Natural killer cell (primary cell): ENCODE data around the gene RBM22. TPM values are rescaled to one million over a fixed set of nuclear protein-coding genes. Genes with fewer than 3 reads are reported as not detected.

ENCODE experiments used
- ATAC-seq, 3 donors: fragments of 150-1000 bp in 2 of 3; fragments of 200-7000 bp in 1 of 3; cut with Tn5 transposase; 1 replicate in 1 of 3; 2 replicates in 2 of 3; pipeline ENCODE4 v1.10.0; 2021; ENCODE audit warnings: mild to moderate bottlenecking in 2 of 3, moderate library complexity in 2 of 3
- DNase-seq, 2 donors: peaks; one replicate each; pipeline versions ENCODE4 v3.0.0 to v3.0.0-alpha.2; 2013 to 2021; ENCODE audit warnings: mixed read lengths in 1 of 2
- H3K27ac ChIP-seq: one replicate; pipeline ENCODE4 v1.5.1; 2013; ENCODE audit warnings: mild to moderate bottlenecking, low read length
- H3K27me3 ChIP-seq: one replicate; pipeline ENCODE4 v1.6.1; 2013; ENCODE audit warnings: low read length; ENCODE audit not compliant: control insufficient read depth, insufficient read depth
- H3K36me3 ChIP-seq: one replicate; pipeline ENCODE4 v1.6.1; 2013; ENCODE audit warnings: low read length; ENCODE audit not compliant: control insufficient read depth, insufficient read depth
- H3K4me1 ChIP-seq: one replicate; pipeline ENCODE4 v1.6.1; 2013; ENCODE audit warnings: low read length; ENCODE audit not compliant: control insufficient read depth, insufficient read depth
- H3K4me3 ChIP-seq: one replicate; pipeline ENCODE4 v1.5.1; 2013; ENCODE audit warnings: low read length
- H3K9me3 ChIP-seq: one replicate; pipeline ENCODE4 v1.6.1; 2013; ENCODE audit warnings: low read length; ENCODE audit not compliant: control insufficient read depth, insufficient read depth
- H3K27ac Mint-ChIP-seq, 2 donors: one replicate each; pipeline ENCODE4 v1.8.0; 2022; ENCODE audit warnings: mild to moderate bottlenecking in 2 of 2, mixed read lengths in 2 of 2, moderate library complexity in 1 of 2
- H3K27me3 Mint-ChIP-seq, 2 donors: one replicate each; pipeline ENCODE4 v1.8.0; 2022; ENCODE audit warnings: low read depth in 2 of 2, mixed read lengths in 2 of 2
- H3K36me3 Mint-ChIP-seq: one replicate; pipeline ENCODE4 v1.8.0; 2022; ENCODE audit warnings: mixed read lengths
- H3K4me1 Mint-ChIP-seq, 2 donors: one replicate each; pipeline ENCODE4 v1.8.0; 2022; ENCODE audit warnings: mixed read lengths in 2 of 2
- H3K4me3 Mint-ChIP-seq: one replicate; pipeline ENCODE4 v1.8.0; 2022; ENCODE audit warnings: mild to moderate bottlenecking, moderate library complexity, mixed read lengths
- H3K9me3 Mint-ChIP-seq, 2 donors: one replicate each; pipeline ENCODE4 v1.8.0; 2022; ENCODE audit warnings: mixed read lengths in 2 of 2
- CTCF ChIP-seq: fragments of 200-600 bp; IDR thresholded peaks from one replicate; pipeline ENCODE4 v1.8.0; 2022; ENCODE audit warnings: antibody characterized with exemption
- WGBS: methylation state at CpG from one replicate; pipeline ENCODE4 v1.1.7; 2013; ENCODE audit warnings: missing lambda C conversion rate; ENCODE audit not compliant: insufficient coverage; 5-methylcytosine and 5-hydroxymethylcytosine counted together
- intact Hi-C: fragments of 100-400 bp; cut with micrococcal nuclease; formaldehyde crosslinking; loops from one replicate; pipeline ENCODE4 v1.14.2; 2022
- total RNA-seq, 4 donors: library from RNA; stranded (reverse); fragments of 120-200 nt in 1 of 4; gene quantifications; one replicate each; pipeline versions ENCODE4 v1.2.3 to v1.2.4, GENCODE V29; 2013 to 2022

The RBM22 gene
- total RNA-seq, 3 donors from 2014 or later (not counting 1 experiment from before 2014, with no cell fraction given), result 136 to 149 (median 145) TPM

- DNase-seq (no peak), ATAC-seq (no peak)
- Mint-ChIP-seq H3K27me3 (no peaks in the 10 kb centered on the region), H3K36me3 (no peaks in the 10 kb centered on the region), H3K4me3 (no peak overlapping the region), H3K27ac (no peak overlapping the region), H3K9me3 (no peaks in the 10 kb centered on the region), H3K4me1 (no peaks in the 10 kb centered on the region)
- peaks cover 2% of the 10 kb centered on the region for H3K27me3 ChIP-seq
- no peak for TF ChIP-seq CTCF
- H3K27ac ChIP-seq, result no peak overlapping the region
- peaks cover 40% of the 10 kb centered on the region for H3K36me3 ChIP-seq
- intact Hi-C loops, result no loop called here
- no peaks in the 10 kb centered on the region for H3K9me3 ChIP-seq
- no peak overlapping the region for H3K4me3 ChIP-seq
- H3K4me1 ChIP-seq, result no peaks in the 10 kb centered on the region
- WGBS, result 88% methylated on average over 4 of the region's 4 CpGs
These were observed 6.0 kb upstream of the RBM22 start for GRCh38 chr5:150706776-150707390.

- intact Hi-C loops, result no loop called here
- Histone ChIP-seq H3K4me3 (no peak overlapping the region), H3K27me3 (peaks cover 2% of the 10 kb centered on the region), H3K9me3 (no peaks in the 10 kb centered on the region), H3K27ac (no peak overlapping the region), H3K36me3 (peaks cover 11% of the 10 kb centered on the region), H3K4me1 (peaks cover 5% of the 10 kb centered on the region)
- WGBS, result 80% methylated on average over 3 of the region's 3 CpGs
- H3K4me3 Mint-ChIP-seq, result no peak overlapping the region
- H3K4me1 Mint-ChIP-seq, result peaks cover under 1 to 7% of the 10 kb centered on the region in 2 donors
- ATAC-seq, result no peak
- no peaks in the 10 kb centered on the region for H3K9me3 Mint-ChIP-seq
- no peak overlapping the region for H3K27ac Mint-ChIP-seq
- no peaks in the 10 kb centered on the region for H3K27me3 Mint-ChIP-seq
- no peak for DNase-seq
- H3K36me3 Mint-ChIP-seq, result no peaks in the 10 kb centered on the region
- no peak for TF ChIP-seq CTCF
These were observed 2.9 kb upstream of the RBM22 start for GRCh38 chr5:150703762-150704161.

DNA sequence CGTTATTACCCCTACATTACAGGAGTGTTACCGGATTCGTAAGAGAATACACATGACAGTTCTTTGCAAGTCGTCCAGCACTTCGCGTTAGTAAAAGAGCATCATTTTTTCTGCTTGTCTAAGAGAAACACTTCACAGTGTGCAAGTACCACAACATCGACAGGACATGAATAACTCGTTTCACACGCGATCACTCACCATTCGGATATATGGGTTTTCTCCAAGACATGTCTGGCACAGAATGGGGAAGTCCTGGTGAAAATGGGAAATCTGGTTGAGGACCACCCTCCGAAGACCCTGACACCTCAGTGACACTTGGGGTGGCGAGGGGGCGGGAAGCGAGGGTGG is 642 bp downstream of the RBM22 start:
- 4% methylated on average over 15 of the region's 15 CpGs for WGBS
- peaks cover 7 to 15% of the 10 kb centered on the region in 2 donors for H3K4me1 Mint-ChIP-seq

More for the DNA sequence above, 642 bp downstream of the RBM22 start:
- peak overlapping the region; percentile 90 for H3K4me3 ChIP-seq
- intact Hi-C loops, result no loop called here
- no peak for TF ChIP-seq CTCF
- H3K9me3 ChIP-seq, result no peaks in the 10 kb centered on the region
- peaks cover 13% of the 10 kb centered on the region for H3K36me3 Mint-ChIP-seq
- no peaks in the 10 kb centered on the region for H3K27me3 Mint-ChIP-seq
- peaks cover 2% of the 10 kb centered on the region for H3K27me3 ChIP-seq
- H3K27ac Mint-ChIP-seq, result no peak overlapping the region
- no peak for DNase-seq
- H3K4me3 Mint-ChIP-seq, result no peak overlapping the region
- H3K36me3 ChIP-seq, result peaks cover 35% of the 10 kb centered on the region
- no peaks in the 10 kb centered on the region for H3K9me3 Mint-ChIP-seq
- peak overlapping the region; percentile 92 for H3K27ac ChIP-seq
- H3K4me1 ChIP-seq, result peaks cover 5% of the 10 kb centered on the region
- peak in 2 of 3 donors; percentile 4 to 15 for ATAC-seq
